ENCODE data around the gene FZD1. TPM values are rescaled to one million over a fixed set of nuclear protein-coding genes. Genes with fewer than 3 reads are reported as not detected.

The FZD1 gene
- total and polyA plus RNA-seq, 12 donors = 3.0 to 24.6 (median 9.4) TPM

GRCh38 chr7:91291902-91292301 is 27.7 kb downstream of the FZD1 start:
- 84 to 96% (median 86%) methylated on average over 1 of the region's 1 CpG for WGBS, 4 donors
- intact Hi-C loops (cut with DNase I) = no loop called here
- no peaks in the 10 kb centered on the region for H3K27me3 ChIP-seq
- no peak overlapping the region for H3K4me3 ChIP-seq
- no peak overlapping the region for H3K27ac ChIP-seq
- no peak for DNase-seq
- H3K4me1 ChIP-seq (replicated peaks in 1 of 2) = peaks cover 0 to 3% of the 10 kb centered on the region in 2 donors
- H3K36me3 ChIP-seq (replicated peaks in 1 of 2) = no peaks in the 10 kb centered on the region
- no peaks in the 10 kb centered on the region for H3K9me3 ChIP-seq (replicated peaks in 1 of 3)
- no peak for TF ChIP-seq CTCF (IDR thresholded peaks at IDR 0.05)
- TF ChIP-seq POLR2A (IDR thresholded peaks at IDR 0.05) = no peak

GRCh38 chr7:91292506-91292905 is 28.3 kb downstream of the FZD1 start:
- intact Hi-C loops (cut with DNase I) = no loop called here
- Histone ChIP-seq H3K27ac (no peak overlapping the region), H3K36me3 (replicated peaks in 1 of 2) (no peaks in the 10 kb centered on the region), H3K4me1 (replicated peaks in 1 of 2) (peaks cover 0 to 3% of the 10 kb centered on the region in 2 donors), H3K4me3 (no peak overlapping the region), H3K9me3 (replicated peaks in 1 of 3) (no peaks in the 10 kb centered on the region), H3K27me3 (no peaks in the 10 kb centered on the region)
- no peak for DNase-seq
- 78 to 85% (median 79%) methylated on average over 1 of the region's 1 CpG for WGBS, 4 donors
- TF ChIP-seq CTCF (IDR thresholded peaks at IDR 0.05) (no peak), POLR2A (IDR thresholded peaks at IDR 0.05) (no peak)

GRCh38 chr7:91293136-91293535 is 28.9 kb downstream of the FZD1 start:
- H3K27me3 ChIP-seq = no peaks in the 10 kb centered on the region
- no peak for DNase-seq
- no peaks in the 10 kb centered on the region for H3K36me3 ChIP-seq (replicated peaks in 1 of 2)
- no peak overlapping the region for H3K27ac ChIP-seq
- WGBS, 4 donors = 94 to 98% (median 98%) methylated on average over 2 of the region's 2 CpGs
- H3K4me3 ChIP-seq = no peak overlapping the region
- TF ChIP-seq POLR2A (IDR thresholded peaks at IDR 0.05) (no peak), CTCF (IDR thresholded peaks at IDR 0.05) (no peak)
- intact Hi-C loops (cut with DNase I) = no loop called here
- H3K9me3 ChIP-seq (replicated peaks in 1 of 3) = no peaks in the 10 kb centered on the region
- peaks cover 0 to 3% of the 10 kb centered on the region in 2 donors for H3K4me1 ChIP-seq (replicated peaks in 1 of 2)

GRCh38 chr7:91293840-91294239 is 29.6 kb downstream of the FZD1 start:
- Histone ChIP-seq H3K36me3 (replicated peaks in 1 of 2) (no peaks in the 10 kb centered on the region), H3K4me3 (no peak overlapping the region), H3K9me3 (replicated peaks in 1 of 3) (no peaks in the 10 kb centered on the region), H3K27ac (no peak overlapping the region), H3K27me3 (no peaks in the 10 kb centered on the region), H3K4me1 (replicated peaks in 1 of 2) (peaks cover 0 to 3% of the 10 kb centered on the region in 2 donors)
- TF ChIP-seq POLR2A (IDR thresholded peaks at IDR 0.05) (no peak), CTCF (IDR thresholded peaks at IDR 0.05) (no peak)
- intact Hi-C loops (cut with DNase I) = no loop called here
- DNase-seq = no peak
- 92 to 100% (median 98%) methylated on average over 1 of the region's 1 CpG for WGBS, 4 donors
